ENCODE data around the gene CRISP1.
"Not testable (repeated sequence)": the region's sequence is repeated elsewhere in the genome, so short reads cannot be mapped to it uniquely, and the experiment has no call there.

Gene CRISP1

GRCh38 chr6:49866485-49866943 lies at the start of gene CRISP1:
Gene CRISP1 (minus strand): TSS chr6:49866535. CDS start chr6:49857400, 9,135 bp downstream.
- DNase-seq (ENCODE audit: low read depth): no peak

GRCh38 chr6:49915035-49915434 lies 48.7 kb upstream of the CRISP1 start:
- DNase-seq (ENCODE audit: low read depth): no peak

- DNase-seq (ENCODE audit: low read depth): no peak
These were observed 47.5 kb upstream of the CRISP1 start for GRCh38 chr6:49913636-49914375.

- DNase-seq (ENCODE audit: low read depth): no peak
These were observed 45.9 kb upstream of the CRISP1 start for GRCh38 chr6:49912196-49912595.

GRCh38 chr6:49911252-49911651 lies 44.9 kb upstream of the CRISP1 start:
- DNase-seq (ENCODE audit: low read depth): no peak

- no peak for DNase-seq (ENCODE audit: low read depth)
These were observed 43.2 kb upstream of the CRISP1 start for GRCh38 chr6:49909563-49909962.

GRCh38 chr6:49906526-49906925 lies 40.2 kb upstream of the CRISP1 start:
- no peak for DNase-seq (ENCODE audit: low read depth)

GRCh38 chr6:49905296-49905695 lies 39.0 kb upstream of the CRISP1 start:
- DNase-seq (ENCODE audit: low read depth): no peak

GRCh38 chr6:49902856-49903255 lies 36.5 kb upstream of the CRISP1 start:
- no peak for DNase-seq (ENCODE audit: low read depth)

- DNase-seq (ENCODE audit: low read depth): no peak
These were observed 32.7 kb upstream of the CRISP1 start for GRCh38 chr6:49898904-49899566.

- not testable (repeated sequence) for DNase-seq (ENCODE audit: low read depth)
These were observed 29.2 kb upstream of the CRISP1 start for GRCh38 chr6:49895553-49895952.

GRCh38 chr6:49892280-49892679 lies 25.9 kb upstream of the CRISP1 start:
- no peak for DNase-seq (ENCODE audit: low read depth)

GRCh38 chr6:49890988-49891387 lies 24.7 kb upstream of the CRISP1 start:
- no peak for DNase-seq (ENCODE audit: low read depth)

- no peak for DNase-seq (ENCODE audit: low read depth)
These were observed 22.6 kb upstream of the CRISP1 start for GRCh38 chr6:49888742-49889431.

- DNase-seq (ENCODE audit: low read depth): no peak
These were observed 2.7 kb upstream of the CRISP1 start for GRCh38 chr6:49868951-49869529.

- no peak for DNase-seq (ENCODE audit: low read depth)
These were observed 10.1 kb downstream of the CRISP1 start for GRCh38 chr6:49856282-49856681.

GRCh38 chr6:49855221-49855620 lies 11.1 kb downstream of the CRISP1 start:
- DNase-seq (ENCODE audit: low read depth): no peak

- no peak for DNase-seq (ENCODE audit: low read depth)
These were observed 13.4 kb downstream of the CRISP1 start for GRCh38 chr6:49852975-49853374.

- DNase-seq (ENCODE audit: low read depth): no peak
These were observed 17.0 kb downstream of the CRISP1 start for GRCh38 chr6:49849213-49849907.

- DNase-seq (ENCODE audit: low read depth): no peak
These were observed 18.7 kb downstream of the CRISP1 start for GRCh38 chr6:49847673-49848072.

GRCh38 chr6:49847014-49847413 lies 19.3 kb downstream of the CRISP1 start:
- no peak for DNase-seq (ENCODE audit: low read depth)

GRCh38 chr6:49841424-49841823 lies 24.9 kb downstream of the CRISP1 start:
- no peak for DNase-seq (ENCODE audit: low read depth)

Data from stimulated activated CD8-positive, alpha-beta memory T cell treated with anti-CD3 and anti-CD28 coated beads, Interleukin-12 subunit alpha, Interleukin-12 subunit beta, amount 100 ng/mL, for 1 hour (primary cell).